Spinal cord (tissue), 10 donors: ENCODE measurements around the gene RBM23. TPM values are rescaled to one million over a fixed set of nuclear protein-coding genes. Genes with fewer than 3 reads are reported as not detected.

Source experiments
- DNase-seq, 6 donors: peaks; one replicate each; pipeline versions ENCODE4 v3.0.0 to v3.0.0-alpha.2; 2013 to 2015; ENCODE audit warnings: low spot score in 6 of 6, low read depth in 4 of 6
- H3K27ac ChIP-seq: one replicate; pipeline ENCODE4 v1.5.1; 2013; ENCODE audit warnings: low read depth, low read length, control low read depth
- H3K27me3 ChIP-seq: one replicate; pipeline ENCODE4 v1.6.1; 2013; ENCODE audit warnings: low read length; ENCODE audit not compliant: control insufficient read depth, insufficient read depth
- H3K36me3 ChIP-seq: one replicate; pipeline ENCODE4 v1.6.1; 2013; ENCODE audit warnings: low read length; ENCODE audit not compliant: control insufficient read depth, insufficient read depth
- H3K4me1 ChIP-seq: one replicate; pipeline ENCODE4 v1.6.1; 2013; ENCODE audit warnings: low read length; ENCODE audit not compliant: control insufficient read depth, insufficient read depth
- H3K4me3 ChIP-seq: one replicate; pipeline ENCODE4 v1.5.1; 2013; ENCODE audit warnings: low read depth, low read length, control low read depth
- H3K9me3 ChIP-seq: one replicate; pipeline ENCODE4 v1.6.1; 2013; ENCODE audit warnings: low read length; ENCODE audit not compliant: control insufficient read depth, insufficient read depth
- WGBS: methylation state at CpG from one replicate; pipeline ENCODE4 v1.1.5; 2013; ENCODE audit warnings: missing lambda C conversion rate; ENCODE audit not compliant: insufficient coverage; 5-methylcytosine and 5-hydroxymethylcytosine counted together
- polyA plus RNA-seq, 2 donors: library from polyadenylated mRNA; unstranded; fragments of 120-200 nt; gene quantifications; one replicate each; pipeline ENCODE4 v1.2.1, GENCODE V29; 2013; ENCODE audit not compliant: insufficient read length in 2 of 2
- small RNA-seq: library from RNA; depleted of rRNA; stranded (forward); fragments of <200 nt; gene quantifications from one replicate; pipeline ENCODE3, GENCODE V24; 2014; ENCODE audit warnings: low replicate concordance
- total RNA-seq, 2 donors: library from RNA; depleted of rRNA in 1 of 2; stranded (reverse); fragments of 120-200 nt in 1 of 2; fragments of >200 nt in 1 of 2; gene quantifications; one replicate each; pipeline versions ENCODE4 v1.2.3 to v1.2.4, GENCODE V29; 2013 to 2014
- donor health status: healthy.

Gene RBM23
- total and polyA plus RNA-seq, 4 donors: 111 to 145 (median 126) TPM

DNA sequence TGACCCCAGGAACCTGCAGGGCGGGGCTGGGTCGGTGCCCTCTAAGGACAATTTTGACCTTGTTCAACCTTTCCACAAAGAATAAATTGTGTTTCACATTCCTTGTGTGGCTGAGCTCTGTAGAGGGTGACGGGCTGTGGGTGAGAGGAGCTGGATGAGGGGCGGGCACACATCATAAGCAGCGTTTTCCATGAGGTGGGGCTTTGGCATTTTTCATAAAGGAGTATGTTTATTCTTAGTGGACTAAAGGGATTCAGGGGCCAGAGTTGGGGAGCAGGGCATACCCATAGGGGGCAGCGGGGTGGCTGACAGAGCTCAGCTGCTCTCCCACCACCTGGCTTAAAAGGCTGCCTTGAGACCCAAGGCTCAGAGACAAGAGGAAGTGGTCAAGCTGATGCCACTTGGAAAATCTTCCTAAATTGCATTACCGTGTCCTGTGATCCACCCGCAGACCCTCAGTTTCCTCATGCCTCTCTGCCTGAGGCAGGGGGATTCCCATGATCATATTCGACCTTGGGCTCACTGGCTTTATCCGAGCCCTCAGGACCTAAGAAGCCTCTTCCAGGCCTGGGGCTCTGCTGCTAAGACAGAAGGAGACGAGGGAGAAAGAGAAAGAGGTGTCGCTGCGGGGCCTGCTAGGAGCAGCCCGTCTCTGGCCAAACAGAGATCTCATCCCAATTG lies 71.1 kb downstream of the RBM23 start:
- H3K36me3 ChIP-seq: peaks cover 38% of the 10 kb centered on the region
- no peaks in the 10 kb centered on the region for H3K9me3 ChIP-seq
- H3K4me1 ChIP-seq: peaks cover 57% of the 10 kb centered on the region
- WGBS: 84% methylated on average over 8 of the region's 14 CpGs
- peak overlapping the region; percentile 94 for H3K27ac ChIP-seq
- no peak overlapping the region for H3K4me3 ChIP-seq
- H3K27me3 ChIP-seq: no peaks in the 10 kb centered on the region
- DNase-seq: peak in 1 of 6 donors; percentile 25

DNA sequence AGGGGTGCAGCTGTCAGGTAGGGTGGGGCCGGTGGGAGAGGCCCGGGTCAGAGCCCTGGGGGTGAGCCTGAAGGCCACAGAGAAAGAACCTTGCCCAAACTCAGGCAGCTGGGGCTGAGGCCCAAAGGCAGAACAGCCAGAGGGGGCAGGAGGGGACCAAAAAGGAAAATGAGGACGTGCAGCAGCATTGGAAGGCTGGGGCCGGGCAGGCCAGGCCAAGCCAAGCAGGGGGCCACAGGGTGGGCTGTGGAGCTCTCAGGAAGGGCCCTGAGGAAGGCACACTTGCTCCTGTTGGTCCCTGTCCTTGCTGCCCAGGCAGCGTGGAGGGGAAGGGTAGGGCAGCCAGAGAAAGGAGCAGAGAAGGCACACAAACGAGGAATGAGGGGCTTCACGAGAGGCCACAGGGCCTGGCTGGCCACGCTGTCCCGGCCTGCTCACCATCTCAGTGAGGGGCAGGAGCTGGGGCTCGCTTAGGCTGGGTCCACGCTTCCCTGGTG lies 72.1 kb downstream of the RBM23 start:
- Histone ChIP-seq H3K9me3 (no peaks in the 10 kb centered on the region), H3K27ac (peak overlapping the region; percentile 86), H3K4me3 (no peak overlapping the region), H3K27me3 (no peaks in the 10 kb centered on the region), H3K4me1 (peaks cover 54% of the 10 kb centered on the region), H3K36me3 (peaks cover 42% of the 10 kb centered on the region)
- 88% methylated on average over 11 of the region's 11 CpGs for WGBS
- no peak for DNase-seq

DNA sequence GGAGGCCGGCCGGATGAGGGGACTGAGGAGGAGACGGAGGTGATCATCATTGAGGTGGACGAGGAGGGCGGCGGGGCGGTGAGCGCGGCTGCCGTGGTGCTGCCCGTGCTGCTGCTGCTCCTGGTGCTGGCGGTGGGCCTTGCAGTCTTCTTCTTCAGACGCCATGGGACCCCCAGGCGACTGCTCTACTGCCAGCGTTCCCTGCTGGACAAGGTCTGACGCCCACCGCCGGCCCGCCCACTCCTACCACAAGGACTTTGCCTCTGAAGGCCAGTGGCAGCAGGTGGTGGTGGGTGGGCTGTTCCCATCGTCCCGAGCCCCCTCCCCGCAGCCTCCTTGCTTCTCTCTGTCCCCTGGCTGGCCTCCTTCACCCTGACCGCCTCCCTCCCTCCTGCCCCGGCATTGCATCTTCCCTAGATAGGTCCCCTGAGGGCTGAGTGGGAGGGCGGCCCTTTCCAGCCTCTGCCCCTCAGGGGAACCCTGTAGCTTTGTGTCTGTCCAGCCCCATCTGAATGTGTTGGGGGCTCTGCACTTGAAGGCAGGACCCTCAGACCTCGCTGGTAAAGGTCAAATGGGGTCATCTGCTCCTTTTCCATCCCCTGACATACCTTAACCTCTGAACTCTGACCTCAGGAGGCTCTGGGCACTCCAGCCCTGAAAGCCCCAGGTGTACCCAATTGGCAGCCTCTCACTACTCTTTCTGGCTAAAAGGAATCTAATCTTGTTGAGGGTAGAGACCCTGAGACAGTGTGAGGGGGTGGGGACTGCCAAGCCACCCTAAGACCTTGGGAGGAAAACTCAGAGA lies 72.9 kb downstream of the RBM23 start:
- WGBS: 88% methylated on average over 25 of the region's 26 CpGs
- no peak for DNase-seq
- Histone ChIP-seq H3K4me3 (no peak overlapping the region), H3K27ac (peak overlapping the region; percentile 86), H3K36me3 (peaks cover 49% of the 10 kb centered on the region), H3K4me1 (peaks cover 48% of the 10 kb centered on the region), H3K27me3 (no peaks in the 10 kb centered on the region), H3K9me3 (no peaks in the 10 kb centered on the region)

DNA sequence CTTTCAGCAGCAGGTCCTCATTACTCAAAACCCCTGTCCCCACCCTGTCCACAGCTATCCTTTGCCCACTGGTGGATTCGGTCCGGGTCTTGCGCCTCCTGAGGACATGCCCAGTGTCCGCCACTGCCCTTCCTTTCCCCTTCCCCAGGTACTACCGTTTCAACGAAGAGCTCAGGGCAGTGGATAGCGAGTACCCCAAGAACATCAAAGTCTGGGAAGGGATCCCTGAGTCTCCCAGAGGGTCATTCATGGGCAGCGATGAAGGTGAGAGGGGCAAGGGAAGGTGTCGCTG lies 73.9 kb downstream of the RBM23 start:
- WGBS: 90% methylated on average over 9 of the region's 9 CpGs
- Histone ChIP-seq H3K9me3 (no peaks in the 10 kb centered on the region), H3K36me3 (peaks cover 52% of the 10 kb centered on the region), H3K4me1 (peaks cover 40% of the 10 kb centered on the region), H3K4me3 (no peak overlapping the region), H3K27ac (no peak overlapping the region), H3K27me3 (no peaks in the 10 kb centered on the region)
- DNase-seq: no peak

DNA sequence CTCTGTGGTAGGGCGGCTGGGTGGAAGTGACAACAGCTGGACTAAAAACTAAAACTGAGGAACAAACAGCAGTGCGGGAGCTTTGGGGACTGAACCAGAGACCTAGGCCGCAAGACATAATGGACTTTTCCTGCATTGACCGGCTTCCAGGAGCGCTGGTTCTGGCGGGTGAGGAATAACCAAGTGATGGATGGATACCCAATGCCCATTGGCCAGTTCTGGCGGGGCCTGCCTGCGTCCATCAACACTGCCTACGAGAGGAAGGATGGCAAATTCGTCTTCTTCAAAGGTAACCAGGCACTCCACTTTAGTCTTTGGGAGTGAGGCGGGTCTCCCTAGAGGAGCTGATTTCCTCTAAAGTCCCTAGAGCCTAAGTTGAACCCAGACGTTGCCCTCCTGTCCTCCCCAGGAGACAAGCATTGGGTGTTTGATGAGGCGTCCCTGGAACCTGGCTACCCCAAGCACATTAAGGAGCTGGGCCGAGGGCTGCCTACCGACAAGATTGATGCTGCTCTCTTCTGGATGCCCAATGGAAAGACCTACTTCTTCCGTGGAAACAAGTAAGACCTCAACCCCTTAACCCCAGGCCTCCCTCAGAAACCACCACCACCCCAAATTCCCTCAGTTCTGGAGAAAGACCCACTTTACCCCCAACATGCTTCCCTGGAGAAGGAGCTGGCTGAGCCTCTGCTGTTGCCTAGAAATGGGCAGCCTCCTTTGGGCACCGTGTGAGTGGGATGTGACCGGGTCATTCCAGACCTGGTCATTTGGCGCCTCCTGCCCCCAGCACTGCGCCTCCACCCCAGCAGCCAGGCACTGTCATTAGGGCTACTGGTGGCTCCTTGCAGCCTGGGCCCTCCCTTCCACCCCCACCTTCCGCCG lies 74.5 kb downstream of the RBM23 start:
- Histone ChIP-seq H3K27me3 (no peaks in the 10 kb centered on the region), H3K27ac (no peak overlapping the region), H3K9me3 (no peaks in the 10 kb centered on the region), H3K36me3 (peaks cover 52% of the 10 kb centered on the region), H3K4me1 (peaks cover 38% of the 10 kb centered on the region), H3K4me3 (no peak overlapping the region)
- 90% methylated on average over 22 of the region's 22 CpGs for WGBS
- no peak for DNase-seq

Small RNAs within 50 kb of the gene (small RNA-seq; reads per million reads assigned to genes)
- gene RF00019: not detected

Other genes with a start within 250 kb of the RBM23 start
- gene OXA1L, start 152.5 kb downstream of the RBM23 start, total RNA-seq: 10 to 100 TPM; 45.9 to 98.7 TPM
- 10 to 100 TPM; 90.0 to 96.7 TPM for gene OXA1L, start 152.5 kb downstream of the RBM23 start, polyA plus RNA-seq
- gene SLC7A7, start 103.7 kb downstream of the RBM23 start, total RNA-seq: 1 to 10 TPM; 8.5 to 8.8 TPM
- 10 to 100 TPM; 11.4 to 11.5 TPM for gene SLC7A7, start 103.7 kb downstream of the RBM23 start, polyA plus RNA-seq
- 10 to 100 TPM; 21.1 to 66.6 TPM for gene MRPL52, start 89.3 kb downstream of the RBM23 start, total RNA-seq
- gene MRPL52, start 89.3 kb downstream of the RBM23 start, polyA plus RNA-seq: 100 to 1,000 TPM in 1 of 2 donors, 10 to 100 TPM in 1; 97.6 to 104 TPM
- gene MMP14, start 82.6 kb downstream of the RBM23 start, total RNA-seq: 100 to 1,000 TPM in 1 of 2 donors, 10 to 100 TPM in 1; 67.0 to 262 TPM
- 10 to 100 TPM; 60.5 to 89.0 TPM for gene MMP14, start 82.6 kb downstream of the RBM23 start, polyA plus RNA-seq
- gene LRP10, start 47.4 kb downstream of the RBM23 start, total RNA-seq: 10 to 100 TPM; 20.3 to 37.7 TPM
- gene LRP10, start 47.4 kb downstream of the RBM23 start, polyA plus RNA-seq: 10 to 100 TPM; 54.6 to 57.1 TPM
- 1 to 10 TPM; 1.3 to 2.1 TPM for gene REM2, start 35.9 kb downstream of the RBM23 start, total RNA-seq
- 1 to 10 TPM; 8.2 to 8.9 TPM for gene REM2, start 35.9 kb downstream of the RBM23 start, polyA plus RNA-seq
- 10 to 100 TPM; 51.3 to 60.3 TPM for gene PRMT5, start 10.2 kb upstream of the RBM23 start, total RNA-seq
- 10 to 100 TPM; 83.5 to 88.8 TPM for gene PRMT5, start 10.2 kb upstream of the RBM23 start, polyA plus RNA-seq
- gene HAUS4, start 37.9 kb upstream of the RBM23 start, total RNA-seq: 10 to 100 TPM; 37.2 to 41.5 TPM
- gene HAUS4, start 37.9 kb upstream of the RBM23 start, polyA plus RNA-seq: 10 to 100 TPM; 31.7 to 40.7 TPM
- gene AJUBA, start 63.4 kb upstream of the RBM23 start, total RNA-seq: 10 to 100 TPM; 11.1 to 27.7 TPM
- 10 to 100 TPM in 1 of 2 donors, 1 to 10 TPM in 1; 7.6 to 13.3 TPM for gene AJUBA, start 63.4 kb upstream of the RBM23 start, polyA plus RNA-seq
- 10 to 100 TPM in 1 of 2 donors, 1 to 10 TPM in 1; 3.8 to 11.7 TPM for gene C14orf93, start 91.0 kb upstream of the RBM23 start, total RNA-seq
- gene C14orf93, start 91.0 kb upstream of the RBM23 start, polyA plus RNA-seq: 10 to 100 TPM in 1 of 2 donors, 1 to 10 TPM in 1; 7.9 to 13.4 TPM
- 100 to 1,000 TPM; 132 to 149 TPM for gene PSMB5, start 115.8 kb upstream of the RBM23 start, total RNA-seq
- gene PSMB5, start 115.8 kb upstream of the RBM23 start, polyA plus RNA-seq: 100 to 1,000 TPM; 209 to 211 TPM
- gene PSMB11, start 123.1 kb upstream of the RBM23 start, total RNA-seq: not detected
- not detected for gene PSMB11, start 123.1 kb upstream of the RBM23 start, polyA plus RNA-seq
- gene CDH24, start 138.4 kb upstream of the RBM23 start, total RNA-seq: 10 to 100 TPM in 1 of 2 donors, 1 to 10 TPM in 1; 9.6 to 17.1 TPM
- gene CDH24, start 138.4 kb upstream of the RBM23 start, polyA plus RNA-seq: 10 to 100 TPM; 37.9 to 46.0 TPM
- 100 to 1,000 TPM in 1 of 2 donors, 10 to 100 TPM in 1; 63.2 to 125 TPM for gene ACIN1, start 176.0 kb upstream of the RBM23 start, total RNA-seq
- 100 to 1,000 TPM; 196 to 229 TPM for gene ACIN1, start 176.0 kb upstream of the RBM23 start, polyA plus RNA-seq
- 10 to 100 TPM; 35.4 to 57.2 TPM for gene C14orf119, start 176.4 kb upstream of the RBM23 start, total RNA-seq
- gene C14orf119, start 176.4 kb upstream of the RBM23 start, polyA plus RNA-seq: 10 to 100 TPM; 50.5 to 55.4 TPM
- gene CIROP, start 185.8 kb upstream of the RBM23 start, total RNA-seq: under 1 TPM; 0.10 to 0.61 TPM
- gene CIROP, start 185.8 kb upstream of the RBM23 start, polyA plus RNA-seq: under 1 TPM; 0.06 to 0.10 TPM
- 1 to 10 TPM in 1 of 2 donors, under 1 TPM in 1; 0.17 to 1.5 TPM for gene CEBPE, start 200.1 kb upstream of the RBM23 start, total RNA-seq
- not detected for gene CEBPE, start 200.1 kb upstream of the RBM23 start, polyA plus RNA-seq